HG03280 (cell line): ENCODE data around the gene ZNF536.
"Not testable (repeated sequence)": the region's sequence is repeated elsewhere in the genome, so short reads cannot be mapped to it uniquely, and the experiment has no call there.

Source experiments
- ATAC-seq: cut with Tn5 transposase; IDR thresholded peaks from one replicate; pipeline ENCODE4 v1.9.1; 2021; ENCODE audit warnings: mild to moderate bottlenecking, moderate library complexity; ENCODE audit not compliant: unreplicated experiment

Gene ZNF536

DNA sequence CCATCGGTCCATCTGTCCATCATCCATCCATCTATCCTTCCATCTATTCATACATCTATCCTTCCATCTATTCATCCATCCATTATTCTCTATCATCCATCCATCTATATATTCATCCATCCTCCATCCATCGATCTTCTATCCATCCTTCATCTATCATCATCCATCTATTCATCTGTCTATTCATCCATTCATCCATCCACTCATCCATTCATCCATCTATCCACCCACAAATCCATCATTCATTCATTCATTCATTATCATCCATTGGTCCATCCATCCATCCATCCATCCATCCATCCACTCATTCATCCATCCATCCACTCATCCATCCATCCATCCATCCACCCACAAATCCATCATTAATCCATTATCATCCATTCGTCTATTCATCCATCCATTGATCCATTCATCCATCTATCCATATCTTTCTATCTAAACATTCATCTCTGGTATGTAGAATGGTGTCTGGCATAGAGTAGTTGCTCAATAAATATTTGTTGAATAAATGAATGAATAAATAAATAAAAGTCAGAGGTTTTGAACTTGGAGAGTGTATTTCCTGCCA, 36.6 kb downstream of the ZNF536 start:
- no peak for ATAC-seq

- ATAC-seq, result no peak
Measured at GRCh38 chr19:30411714-30412113, 39.5 kb downstream of the ZNF536 start.

- ATAC-seq, result no peak
Measured at GRCh38 chr19:30416375-30416774, 44.2 kb downstream of the ZNF536 start.

- not testable (repeated sequence) for ATAC-seq
Measured at GRCh38 chr19:30417166-30417565, 45.0 kb downstream of the ZNF536 start.

DNA sequence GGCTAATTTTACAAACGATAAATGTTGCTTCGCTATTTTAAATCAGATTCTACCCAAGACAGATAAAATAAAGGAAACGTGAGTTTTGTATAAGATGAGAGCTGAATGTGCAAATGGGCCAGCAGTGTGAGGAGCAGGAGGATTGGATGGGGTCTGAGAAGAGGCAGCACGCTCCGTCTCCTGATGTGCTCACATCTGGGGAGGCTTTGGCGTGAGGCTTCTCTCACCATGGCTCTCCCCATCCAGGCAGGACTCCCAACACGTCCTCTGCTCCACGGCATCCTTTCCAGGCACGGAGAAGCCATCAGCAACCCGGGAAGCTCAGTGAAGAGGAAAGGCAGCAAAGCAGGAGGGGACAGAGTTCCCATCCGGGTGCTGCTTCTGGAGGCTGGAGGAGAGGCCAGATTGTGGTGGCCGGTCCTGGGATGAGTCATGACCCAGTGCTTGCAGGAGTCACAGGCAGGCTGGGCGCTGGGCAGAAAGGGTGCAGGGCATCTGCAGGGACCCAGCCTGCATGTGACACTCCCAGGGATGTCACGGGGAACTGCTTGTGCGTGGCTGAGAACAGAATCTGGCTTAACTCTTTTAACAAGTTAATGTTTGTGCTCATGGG, 47.5 kb downstream of the ZNF536 start:
- no peak for ATAC-seq

DNA sequence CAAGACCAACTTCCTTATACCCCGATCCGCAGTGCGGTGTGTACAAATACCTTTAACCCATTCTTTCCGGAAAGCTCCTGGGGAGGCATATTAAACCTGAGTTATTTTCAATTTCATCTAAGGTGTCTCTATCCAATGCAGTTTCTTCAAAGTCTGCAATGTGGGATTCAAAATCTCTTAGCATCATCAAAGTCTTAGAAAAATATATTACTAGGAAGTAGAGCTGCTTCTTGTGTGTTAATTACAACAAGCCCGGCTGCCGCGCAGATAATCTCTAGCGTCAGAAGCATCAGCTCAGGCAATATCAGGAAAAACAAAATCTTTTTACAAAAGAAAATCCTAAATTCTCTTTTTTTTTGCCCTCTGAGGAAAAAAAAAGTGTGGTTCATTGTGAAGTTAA, 48.1 kb downstream of the ZNF536 start:
- ATAC-seq, result no peak

- no peak for ATAC-seq
Measured at GRCh38 chr19:30420881-30421280, 48.7 kb downstream of the ZNF536 start.

- ATAC-seq, result no peak
Measured at GRCh38 chr19:30421571-30421970, 49.4 kb downstream of the ZNF536 start.

- no peak for ATAC-seq
Measured at GRCh38 chr19:30423481-30423880, 51.3 kb downstream of the ZNF536 start.

- no peak for ATAC-seq
Measured at GRCh38 chr19:30425885-30426838, 54.0 kb downstream of the ZNF536 start.

DNA sequence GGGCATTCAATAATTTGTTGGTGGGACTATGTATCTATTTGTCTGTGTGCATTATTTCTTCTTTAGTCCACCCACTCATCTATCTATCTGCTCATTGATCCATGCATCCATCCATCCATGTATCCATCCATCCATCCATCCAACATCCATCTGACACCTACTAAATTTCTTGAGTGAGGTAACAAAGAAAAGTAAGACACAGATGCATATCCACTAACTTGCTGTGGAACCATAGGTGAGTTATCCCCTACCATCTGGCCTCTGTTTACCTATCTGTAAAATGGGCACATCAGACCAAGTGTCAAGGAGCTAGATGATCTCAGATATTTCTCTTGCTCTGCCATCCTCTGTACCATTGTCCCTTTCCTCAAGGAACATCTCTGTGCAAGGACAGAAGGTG, 54.7 kb downstream of the ZNF536 start:
- no peak for ATAC-seq

DNA sequence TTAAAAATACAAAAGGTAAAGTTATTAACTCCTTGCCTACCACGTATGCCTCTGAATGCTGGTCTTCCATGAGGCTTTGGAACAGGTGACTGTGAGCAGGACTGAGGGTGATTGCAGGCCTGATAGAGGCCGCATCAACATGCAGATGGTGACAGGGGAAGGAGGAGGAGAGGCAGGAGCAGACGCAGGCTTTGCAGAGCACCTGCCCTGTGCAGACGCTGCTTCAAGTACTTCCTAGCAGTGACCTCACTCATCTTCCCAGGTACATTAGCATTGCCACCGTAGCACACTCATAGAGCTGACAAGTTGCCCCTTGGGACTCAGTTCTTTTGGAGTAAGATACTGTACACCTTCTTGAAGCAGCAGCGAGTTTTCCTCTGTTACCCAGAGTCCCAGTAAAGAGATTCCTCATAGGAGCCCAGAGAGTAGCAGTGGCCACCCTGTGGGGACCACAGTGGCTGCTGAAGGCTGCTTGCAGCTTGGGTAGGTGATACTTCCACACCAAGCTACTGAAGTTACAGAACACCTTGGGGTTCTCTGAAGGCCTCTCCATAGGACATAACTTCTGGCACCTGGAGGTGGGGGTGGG, 56.0 kb downstream of the ZNF536 start:
- ATAC-seq, result no peak

- no peak for ATAC-seq
Measured at GRCh38 chr19:30428844-30429243, 56.7 kb downstream of the ZNF536 start.

DNA sequence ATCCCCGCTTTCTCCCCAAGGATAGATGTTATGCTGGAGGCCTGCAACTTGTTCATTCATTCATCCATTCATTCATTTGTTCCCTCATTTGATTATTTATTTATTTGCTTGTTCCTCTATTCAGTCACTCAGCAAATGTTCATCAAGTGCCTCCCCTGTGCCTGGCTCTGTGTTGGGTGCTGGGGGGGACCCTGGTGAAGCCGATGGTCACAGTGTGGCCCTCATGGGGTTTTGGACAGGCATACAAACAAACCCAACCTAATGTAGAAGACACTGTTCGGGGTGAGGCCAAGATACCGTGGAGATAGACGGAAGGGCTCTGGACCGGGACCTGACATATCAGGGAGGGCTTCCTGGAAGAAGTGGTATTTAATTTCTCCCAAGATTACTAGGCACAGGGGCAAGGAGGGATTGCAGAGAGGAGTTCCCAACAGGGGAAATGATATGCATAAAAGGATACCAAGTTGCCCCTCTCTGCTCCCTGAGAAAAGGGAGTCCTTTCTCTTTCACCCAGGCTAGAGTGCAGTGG, 58.1 kb downstream of the ZNF536 start:
- no peak for ATAC-seq

- ATAC-seq, result no peak
Measured at GRCh38 chr19:30431591-30431990, 59.4 kb downstream of the ZNF536 start.

DNA sequence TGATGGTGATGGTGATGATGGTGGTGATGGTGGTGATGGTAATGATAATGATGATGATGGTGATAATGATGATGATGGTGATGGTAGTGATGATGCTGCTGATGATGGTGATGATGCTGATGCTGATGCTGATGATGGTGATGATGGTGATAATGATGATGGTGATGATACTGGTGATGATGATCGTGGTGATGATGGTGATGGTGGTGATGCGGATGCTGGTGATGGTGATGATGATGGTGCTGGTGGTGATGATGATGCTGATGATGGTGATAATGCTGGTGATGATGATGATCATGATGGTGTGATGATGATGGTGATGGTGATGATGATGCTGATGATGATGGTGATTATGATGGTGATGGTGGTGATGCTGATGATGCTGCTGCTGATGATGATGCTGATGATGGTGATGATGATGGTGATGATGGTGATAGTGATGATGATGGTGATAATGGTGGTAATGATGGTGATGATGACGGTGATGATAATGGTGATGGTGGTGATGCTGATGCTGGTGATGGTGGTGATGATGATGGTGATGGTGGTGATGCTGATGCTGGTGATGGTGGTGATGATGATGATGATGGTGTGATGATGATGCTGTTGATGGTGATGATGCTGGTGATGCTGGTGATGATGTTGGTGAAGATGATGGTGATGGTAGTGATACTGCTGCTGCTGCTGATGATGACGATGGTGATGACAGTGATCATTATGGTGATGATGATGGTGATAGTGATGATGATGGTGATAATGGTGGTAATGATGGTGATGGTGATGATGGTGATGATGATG, 62.8 kb downstream of the ZNF536 start:
- no peak for ATAC-seq

GRCh38 chr19:30437869-30438268, 65.7 kb downstream of the ZNF536 start:
- no peak for ATAC-seq

DNA sequence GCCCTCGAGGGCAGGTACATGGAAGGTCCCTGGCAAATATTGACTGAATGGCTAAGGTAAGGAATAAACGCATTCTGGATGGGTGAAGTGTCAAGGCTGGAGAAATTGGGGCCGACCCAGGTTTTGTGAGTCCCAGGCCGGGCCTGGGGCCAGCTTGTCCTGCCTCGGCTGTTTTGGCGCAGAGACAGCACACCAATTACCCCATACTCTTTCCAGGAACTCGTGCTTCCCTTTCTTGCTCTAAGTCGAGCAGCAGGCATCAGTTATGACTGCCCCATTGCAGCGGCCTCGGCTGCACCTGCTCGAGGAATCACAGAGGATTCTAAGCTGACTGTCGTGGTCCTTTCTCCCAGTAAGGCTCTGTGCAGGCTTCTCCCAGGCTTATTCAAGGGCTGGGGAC, 67.1 kb downstream of the ZNF536 start:
- no peak for ATAC-seq

- ATAC-seq, result no peak
Measured at GRCh38 chr19:30441011-30441410, 68.8 kb downstream of the ZNF536 start.

GRCh38 chr19:30442674-30443073, 70.5 kb downstream of the ZNF536 start:
- ATAC-seq, result no peak
